Activated T-cell treated with anti-CD3 and anti-CD28 coated beads for 48 hours (primary cell): Measurements from ENCODE around the gene FLNB.

ENCODE experiments used
- DNase-seq: peaks from one replicate; pipeline ENCODE4 v3.0.0-alpha.2; 2020; ENCODE audit warnings: low read depth

The FLNB gene

DNA sequence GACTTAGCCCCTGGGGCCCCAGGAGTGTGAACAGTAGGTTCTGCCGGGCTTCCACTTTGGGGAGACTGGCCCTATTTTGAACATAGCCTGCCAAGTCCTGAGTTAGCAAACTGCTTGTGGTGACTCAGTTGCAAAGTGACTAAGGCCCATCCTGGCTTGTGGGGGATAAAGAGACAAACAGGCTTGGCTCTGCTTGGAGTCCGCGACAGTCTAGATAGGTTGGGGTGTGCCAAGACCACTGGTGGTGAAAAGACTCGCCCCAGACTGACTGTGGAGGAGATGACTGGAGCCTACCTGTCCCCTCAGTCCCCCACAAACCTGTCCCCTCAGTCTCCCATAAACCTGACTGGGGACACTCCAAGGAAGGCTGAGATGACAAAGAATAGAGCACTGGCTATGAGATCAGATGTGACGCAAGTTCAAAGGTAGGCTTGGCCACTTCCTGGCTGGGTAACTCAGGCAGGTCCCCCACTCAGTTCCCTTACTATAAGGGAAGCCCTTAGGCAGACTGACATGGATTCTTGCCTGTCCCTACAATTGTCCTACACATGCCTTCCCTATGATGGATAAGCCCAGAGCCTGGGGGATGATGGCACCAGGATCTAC lies 198.3 kb downstream of the FLNB start:
- DNase-seq: peak; percentile 24

DNA sequence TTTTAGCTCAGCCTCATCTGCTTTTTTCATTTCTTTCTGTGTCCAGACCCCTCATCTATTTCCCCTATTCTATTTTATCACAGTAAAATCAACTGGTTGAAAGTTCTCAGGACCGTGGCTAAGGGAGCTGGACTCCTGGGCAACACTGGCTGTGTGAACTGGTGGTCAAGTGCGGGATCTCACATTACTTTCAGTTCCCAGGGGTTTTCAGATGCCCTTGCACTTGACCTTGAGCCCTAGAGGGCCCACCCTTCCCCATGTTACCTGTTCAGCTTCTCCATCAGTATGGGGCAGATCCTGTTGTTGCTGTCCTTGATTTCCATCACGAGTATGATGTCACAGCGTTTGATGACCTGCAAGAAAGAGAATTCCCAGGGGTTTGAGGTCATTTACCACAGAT lies 199.7 kb downstream of the FLNB start:
- no peak for DNase-seq

DNA sequence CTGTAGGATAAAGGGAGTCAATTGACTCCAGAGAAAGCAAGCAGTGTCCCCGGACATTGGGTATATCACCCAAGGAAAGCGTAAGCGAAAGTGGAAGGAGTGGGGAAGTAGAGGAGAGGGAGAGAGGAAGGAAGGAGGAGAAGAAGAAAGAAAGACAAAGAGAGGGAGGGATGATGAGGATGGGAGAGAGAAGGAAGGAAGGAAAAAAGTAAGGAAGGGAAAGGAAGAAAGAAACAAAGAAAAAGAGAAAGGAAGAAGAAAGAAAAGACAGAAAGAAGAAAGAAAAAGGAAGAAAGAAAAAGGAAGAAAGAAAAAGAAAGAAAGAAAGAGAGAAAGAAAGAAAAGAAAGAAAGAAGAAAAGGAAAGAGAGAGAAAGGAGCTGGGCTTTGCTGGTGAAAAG lies 201.7 kb downstream of the FLNB start:
- DNase-seq: no peak

DNA sequence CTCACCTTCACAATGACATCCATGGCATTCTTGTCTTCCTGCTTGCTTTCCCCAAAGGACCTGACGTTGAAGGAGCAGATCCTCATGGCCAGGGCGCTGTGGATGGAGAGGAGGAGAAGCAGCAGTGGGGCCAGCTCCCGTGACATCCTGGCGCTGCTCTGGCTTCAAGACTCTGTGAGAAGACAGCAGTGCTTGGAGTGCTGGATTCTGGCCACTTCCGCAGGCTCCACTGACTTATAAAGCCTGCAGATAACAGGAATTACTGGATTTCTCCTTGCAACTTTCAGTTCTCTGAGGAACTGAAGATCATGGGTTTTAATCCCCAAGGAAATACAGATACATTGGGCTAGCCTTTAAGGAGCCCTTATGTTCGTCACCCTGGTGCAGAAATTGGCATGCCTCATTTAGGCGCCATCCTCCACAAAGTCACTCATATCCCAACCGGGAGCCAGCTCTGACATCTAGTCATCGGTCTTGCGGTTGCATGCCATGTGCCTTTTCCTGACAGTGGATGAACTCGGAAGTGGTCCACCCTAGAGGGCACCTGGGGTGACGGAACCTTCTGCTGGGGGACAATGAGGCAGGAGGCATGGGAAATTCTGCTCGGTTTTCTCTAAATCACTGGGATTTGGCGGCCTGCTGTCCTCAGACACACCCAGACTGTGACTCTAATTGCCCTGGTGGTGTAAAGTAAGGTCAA lies 202.7 kb downstream of the FLNB start, which contains the start of gene DNASE1L3:
DNASE1L3 (minus strand) TSS at position 212 of the 700 bp plus-strand sequence; CDS start at position 146, 66 bp downstream.
- DNase-seq: no peak

DNA sequence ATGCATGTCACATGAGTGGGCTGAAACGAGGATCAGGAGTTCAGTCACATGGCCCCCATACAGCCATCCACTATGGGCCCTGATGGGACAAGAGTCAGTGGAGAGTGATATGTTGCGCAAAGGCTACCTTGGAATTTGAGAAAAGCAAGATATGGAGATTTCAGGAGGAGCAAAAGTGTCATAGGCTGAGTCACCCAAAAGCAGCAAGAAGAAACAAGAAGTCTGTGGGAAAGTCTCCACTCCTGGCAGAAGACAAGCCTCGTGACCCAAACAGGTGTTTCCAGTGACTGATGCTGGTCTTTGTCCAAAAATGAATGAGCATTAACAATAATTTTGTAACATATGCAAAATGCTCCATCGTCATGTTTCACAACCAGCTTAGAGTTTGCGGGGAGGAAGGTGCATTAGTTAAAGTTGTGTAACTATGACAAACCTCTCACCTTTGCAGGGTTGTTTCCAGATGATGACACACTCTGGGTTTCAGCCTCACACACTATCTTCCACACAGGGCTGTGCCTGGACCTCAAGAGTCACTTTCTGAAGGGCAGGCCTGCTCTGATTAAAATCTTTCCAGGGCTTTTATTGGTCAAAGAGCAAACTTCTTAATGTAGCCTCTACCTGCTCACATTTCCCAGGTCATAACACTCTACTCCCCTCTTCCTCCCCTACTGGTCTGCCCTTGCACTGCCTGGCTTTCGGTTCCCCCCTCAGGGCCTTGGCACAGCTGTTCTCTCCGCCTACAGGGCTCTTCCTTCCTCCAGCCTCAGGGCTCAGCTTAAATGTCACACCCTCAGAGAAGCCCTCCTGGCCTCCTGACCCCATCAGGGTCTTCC lies 206.5 kb downstream of the FLNB start:
- DNase-seq: peak; percentile 38

DNA sequence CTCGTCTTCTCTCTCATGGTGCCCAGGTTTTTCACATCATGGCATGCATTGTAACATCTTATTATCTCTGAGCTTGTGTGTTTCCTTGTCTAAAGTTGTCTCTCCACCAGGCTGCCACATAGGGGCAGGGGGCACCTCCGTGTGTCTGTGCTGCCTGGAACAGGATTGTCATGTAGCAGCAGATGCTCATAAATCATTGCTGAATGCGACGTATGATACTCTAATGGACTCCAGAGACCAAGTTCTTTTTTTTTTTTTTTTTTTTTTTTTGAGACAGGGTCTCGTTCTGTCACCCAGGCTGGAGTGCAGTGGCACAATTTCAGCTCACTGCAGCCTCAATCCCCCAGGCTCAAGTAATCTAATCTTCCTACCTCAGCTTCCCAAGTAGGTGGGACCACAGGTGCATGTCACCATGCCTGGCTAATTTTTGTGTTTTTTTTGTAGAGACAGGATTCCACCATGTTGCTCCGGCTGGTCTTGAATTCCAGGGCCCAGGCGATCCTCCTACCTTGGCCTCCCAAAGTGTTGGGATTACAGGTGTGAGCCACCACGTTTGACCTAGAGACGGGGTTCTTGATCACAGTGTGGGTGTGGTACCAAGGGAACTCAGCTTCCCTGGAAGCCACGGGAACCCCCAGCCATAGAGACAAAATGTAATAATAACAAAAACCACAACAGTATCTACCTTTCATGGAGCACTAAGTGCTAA lies 207.2 kb downstream of the FLNB start:
- DNase-seq: no peak

DNA sequence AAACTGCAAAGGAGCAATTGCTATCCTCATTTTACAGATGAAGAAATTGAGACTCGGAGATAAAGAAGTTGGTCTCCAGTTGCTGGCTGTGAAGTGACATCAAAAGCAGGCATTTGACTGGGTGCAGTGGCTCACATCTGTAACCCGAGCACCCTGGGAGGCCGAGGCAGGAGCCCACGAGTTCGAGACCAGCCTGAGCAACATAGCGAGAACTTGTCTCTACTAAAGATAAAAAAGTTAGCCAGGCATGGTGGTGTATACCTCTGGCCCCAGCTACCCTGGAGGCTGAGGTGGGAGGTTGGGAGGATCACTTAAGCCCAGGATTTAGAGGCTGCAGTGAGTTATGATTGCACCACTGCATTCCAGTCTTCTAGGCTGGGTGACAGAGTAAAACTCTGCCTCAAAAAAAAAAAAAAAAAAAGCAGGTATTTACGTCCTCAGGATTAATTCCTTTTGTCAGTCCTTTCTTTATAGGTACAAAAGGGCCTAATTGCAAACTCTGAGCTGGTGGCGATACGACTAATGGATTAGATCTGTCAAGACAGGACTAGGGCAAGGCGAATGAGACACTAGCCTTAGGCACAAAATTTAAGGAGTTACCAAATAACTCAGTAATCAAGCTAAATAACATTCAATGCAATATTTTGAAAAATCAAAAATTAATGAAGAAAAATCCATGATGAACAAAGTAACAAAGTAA lies 208.4 kb downstream of the FLNB start:
- DNase-seq: no peak

DNA sequence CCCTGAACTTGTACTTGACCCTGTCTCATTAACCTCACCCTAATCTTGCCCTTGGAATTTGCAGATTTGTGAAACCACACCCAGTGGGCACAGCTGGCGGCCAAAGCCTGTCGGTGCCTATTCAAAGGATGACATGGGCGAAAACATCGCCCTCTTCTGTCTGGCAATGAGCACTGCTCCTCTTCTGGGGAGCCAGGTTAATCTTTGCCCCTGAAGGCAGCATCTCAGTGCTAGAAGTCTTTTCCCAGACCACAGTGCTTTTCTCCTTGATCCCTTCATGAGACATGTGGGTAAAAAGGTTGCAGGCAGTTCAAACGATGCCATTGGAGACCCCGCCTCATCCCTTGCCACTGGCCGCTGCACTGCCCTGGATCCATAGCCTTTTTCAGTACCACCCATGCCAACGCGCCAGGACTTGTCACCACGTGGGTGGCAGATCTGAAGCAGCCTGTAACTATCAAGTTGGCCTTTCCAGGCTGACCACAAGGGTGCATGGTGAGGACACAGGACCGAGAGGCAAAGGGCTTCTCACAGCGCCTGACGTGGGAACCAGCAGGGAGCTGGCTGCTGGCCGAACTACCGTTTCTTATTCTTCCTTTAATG lies 209.1 kb downstream of the FLNB start:
- peak; percentile 47 for DNase-seq

DNA sequence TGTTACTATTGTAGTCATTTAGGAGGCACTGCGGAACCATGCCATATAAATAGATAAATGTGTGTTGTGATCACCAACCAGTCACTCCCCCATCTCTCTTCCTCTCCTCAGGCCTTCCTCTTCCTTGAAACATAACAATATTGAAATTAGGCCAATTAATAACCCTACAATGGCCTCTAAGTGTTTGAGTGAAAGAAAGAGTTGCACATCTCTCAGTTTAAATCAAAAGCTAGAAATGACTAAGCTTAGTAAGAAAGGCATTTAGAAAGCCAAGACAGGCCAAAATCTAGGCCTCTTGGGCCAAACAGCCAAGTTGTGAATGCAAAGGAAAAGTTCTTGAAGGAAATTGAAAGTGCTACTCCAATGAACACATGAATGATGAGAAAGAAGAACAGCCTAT lies 210.7 kb downstream of the FLNB start:
- DNase-seq: no peak
